PC-9 (cell line): ENCODE measurements around the gene USP34.

Experiments used
- CTCF ChIP-seq: fragments of 200-600 bp; sonication (generic); conservative IDR thresholded peaks from 2 replicates; pipeline ENCODE4 v1.6.1; 2017; ENCODE audit warnings: mixed run types, antibody characterized with exemption, mild to moderate bottlenecking, moderate library complexity
- EZH2 ChIP-seq: fragments of 200-600 bp; sonication (generic); IDR thresholded peaks from 2 replicates; pipeline ENCODE4 v1.8.0; 2017; ENCODE audit warnings: antibody characterized with exemption, low read depth

- no peak for TF ChIP-seq CTCF
- TF ChIP-seq EZH2, result no peak
Measured at GRCh38 chr2:61196671-61197070, 274.2 kb downstream of the USP34 start.
